Caco-2 (cell line): ENCODE data around the gene PCAT7. TPM values are rescaled to one million over a fixed set of nuclear protein-coding genes. Genes with fewer than 3 reads are reported as not detected.
A peak's percentile ranks its signal among the peaks of the same experiment; 100 is the strongest.
"Not testable (repeated sequence)": the region's sequence is repeated elsewhere in the genome, so short reads cannot be mapped to it uniquely, and the experiment has no call there.

Experiments used
- BruUV-seq: library from RNA; stranded (reverse); fragments of 400-500 nt; replicated peaks from 2 replicates; lab custom pipeline; 2021; lab: Mats Ljungman, UMichigan
- CTCF ChIA-PET: fragments of 300-600 bp; sonication (Branson Sonifier 250); formaldehyde crosslinking; loops from one replicate; lab custom pipeline; 2022; ENCODE audit warnings: antibody characterized with exemption; lab: Charles Lee
- POLR2A ChIA-PET: fragments of 300-600 bp; sonication (Branson Sonifier 250); formaldehyde crosslinking; loops from one replicate; lab custom pipeline; 2022; ENCODE audit warnings: antibody characterized with exemption; lab: Charles Lee
- DNase-seq, 2 experiments: peaks; one replicate each; pipeline versions ENCODE4 v3.0.0 to v3.0.0-alpha.2; 2020 to 2022
- H3K27me3 ChIP-seq: replicated peaks from 2 replicates; pipeline ENCODE4 v1.6.0; 2011; ENCODE audit warnings: low read length; ENCODE audit not compliant: control insufficient read depth, insufficient read depth
- H3K36me3 ChIP-seq: 2 replicates; pipeline ENCODE4 v1.5.1; 2011; ENCODE audit warnings: low read length; ENCODE audit not compliant: control insufficient read depth, insufficient read depth
- H3K4me1 ChIP-seq: fragments of 250-450 bp; sonication (Bioruptor Pico); 2 replicates; pipeline ENCODE4 v1.5.1; 2020; ENCODE audit warnings: mild to moderate bottlenecking
- H3K4me3 ChIP-seq: 2 replicates; pipeline ENCODE4 v1.5.1; 2011; ENCODE audit warnings: low read depth, mild to moderate bottlenecking, control low read depth, low read length
- H3K9me3 ChIP-seq: fragments of 250-450 bp; sonication (Bioruptor Pico); 2 replicates; pipeline ENCODE4 v1.5.1; 2020; ENCODE audit warnings: mild to moderate bottlenecking, moderate library complexity
- H3K27ac Mint-ChIP-seq: one replicate; pipeline ENCODE4 v1.8.0; 2022; ENCODE audit warnings: mixed read lengths; ENCODE audit not compliant: unreplicated experiment
- H3K27me3 Mint-ChIP-seq: one replicate; pipeline ENCODE4 v1.8.0; 2022; ENCODE audit warnings: mixed read lengths; ENCODE audit not compliant: insufficient read depth, unreplicated experiment
- H3K36me3 Mint-ChIP-seq: one replicate; pipeline ENCODE4 v1.8.0; 2022; ENCODE audit warnings: mild to moderate bottlenecking, mixed read lengths; ENCODE audit not compliant: insufficient read depth, unreplicated experiment
- H3K4me1 Mint-ChIP-seq: one replicate; pipeline ENCODE4 v1.8.0; 2022; ENCODE audit warnings: low read depth, mixed read lengths; ENCODE audit not compliant: unreplicated experiment
- H3K4me3 Mint-ChIP-seq: one replicate; pipeline ENCODE4 v1.8.0; 2022; ENCODE audit warnings: mild to moderate bottlenecking, moderate library complexity, mixed read lengths; ENCODE audit not compliant: unreplicated experiment
- H3K9me3 Mint-ChIP-seq: one replicate; pipeline ENCODE4 v1.8.0; 2022; ENCODE audit warnings: mixed read lengths; ENCODE audit not compliant: unreplicated experiment
- intact Hi-C: fragments of 100-400 bp; cut with micrococcal nuclease; formaldehyde crosslinking; loops from one replicate; pipeline ENCODE4 v1.10.0; 2022; ENCODE audit not compliant: unreplicated experiment
- total RNA-seq: library from RNA; stranded (reverse); gene quantifications from 2 replicates; pipeline ENCODE4 v1.2.3, GENCODE V29; 2022
- TF ChIP-seq, protein P1 (sequence below), 2 experiments: fragments of 200-600 bp in 1 of 2; IDR thresholded peaks; 1 replicate in 1 of 2; 2 replicates in 1 of 2; pipeline versions ENCODE4 v1.5.1 to v1.8.0; 2011 to 2022; ENCODE audit warnings: antibody characterized with exemption in 1 of 2, control low read depth in 1 of 2, inconsistent platforms in 1 of 2, low read depth in 1 of 2, low read length in 1 of 2, mild to moderate bottlenecking in 1 of 2, moderate library complexity in 1 of 2; ENCODE audit not compliant: insufficient read depth in 1 of 2, severe bottlenecking in 1 of 2, unreplicated experiment in 1 of 2

The PCAT7 gene
- total RNA-seq, 1 experiment from 2014 or later: 10.4 TPM

DNA sequence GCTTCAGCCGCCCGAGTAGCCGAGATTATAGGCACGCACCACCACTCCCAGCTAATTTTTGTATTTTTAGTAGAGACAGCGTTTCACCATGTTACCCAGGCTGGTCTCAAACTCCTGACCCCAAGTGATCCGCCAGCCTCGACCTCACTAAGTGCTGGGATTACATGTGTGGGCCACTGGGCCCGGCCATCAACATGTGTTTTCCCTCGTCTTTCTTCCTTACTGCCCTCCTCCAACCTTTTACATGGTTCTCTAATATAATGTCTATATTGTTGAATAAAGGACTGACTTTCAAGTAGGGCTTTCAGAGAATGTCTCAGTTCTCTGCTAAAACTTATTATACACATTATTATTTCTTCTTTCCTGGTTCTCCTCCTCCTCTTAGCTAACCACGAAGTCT is 21.3 kb upstream of the PCAT7 start:
- H3K27me3 ChIP-seq: no peaks in the 10 kb centered on the region
- intact Hi-C loops: no loop called here
- BruUV-seq: no TSS peak
- peak overlapping the region; percentile 16 for H3K4me3 Mint-ChIP-seq
- ChIA-PET POLR2A (interaction anchor here (1.2 kb wide), 1 partner anchor 21 kb away, joined by 5 read pairs; the partner anchor contains the start of gene PCAT7), CTCF (interaction anchor here (0.9 kb wide), 1 partner anchor 20 kb away, joined by 3 read pairs; no protein-coding TSS in a partner anchor)
- peaks cover 13% of the 10 kb centered on the region for H3K4me1 Mint-ChIP-seq
- no peaks in the 10 kb centered on the region for H3K27me3 Mint-ChIP-seq
- H3K36me3 ChIP-seq: no peaks in the 10 kb centered on the region; the same call in 1 of the 2 replicates
- H3K4me3 ChIP-seq: no peak overlapping the region
- peak overlapping the region; percentile 45 for H3K27ac Mint-ChIP-seq
- peaks cover 30% of the 10 kb centered on the region for H3K4me1 ChIP-seq
- TF ChIP-seq, protein P1, sequence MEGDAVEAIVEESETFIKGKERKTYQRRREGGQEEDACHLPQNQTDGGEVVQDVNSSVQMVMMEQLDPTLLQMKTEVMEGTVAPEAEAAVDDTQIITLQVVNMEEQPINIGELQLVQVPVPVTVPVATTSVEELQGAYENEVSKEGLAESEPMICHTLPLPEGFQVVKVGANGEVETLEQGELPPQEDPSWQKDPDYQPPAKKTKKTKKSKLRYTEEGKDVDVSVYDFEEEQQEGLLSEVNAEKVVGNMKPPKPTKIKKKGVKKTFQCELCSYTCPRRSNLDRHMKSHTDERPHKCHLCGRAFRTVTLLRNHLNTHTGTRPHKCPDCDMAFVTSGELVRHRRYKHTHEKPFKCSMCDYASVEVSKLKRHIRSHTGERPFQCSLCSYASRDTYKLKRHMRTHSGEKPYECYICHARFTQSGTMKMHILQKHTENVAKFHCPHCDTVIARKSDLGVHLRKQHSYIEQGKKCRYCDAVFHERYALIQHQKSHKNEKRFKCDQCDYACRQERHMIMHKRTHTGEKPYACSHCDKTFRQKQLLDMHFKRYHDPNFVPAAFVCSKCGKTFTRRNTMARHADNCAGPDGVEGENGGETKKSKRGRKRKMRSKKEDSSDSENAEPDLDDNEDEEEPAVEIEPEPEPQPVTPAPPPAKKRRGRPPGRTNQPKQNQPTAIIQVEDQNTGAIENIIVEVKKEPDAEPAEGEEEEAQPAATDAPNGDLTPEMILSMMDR (IDR thresholded peaks at IDR 0.05; ENCODE audit: insufficient read depth in 1 of 2, low read depth in 1 of 2, low read length in 1 of 2, severe bottlenecking in 1 of 2, unreplicated experiment in 1 of 2): no peak
- no peaks in the 10 kb centered on the region for H3K36me3 Mint-ChIP-seq
- H3K9me3 Mint-ChIP-seq: no peaks in the 10 kb centered on the region
- DNase-seq: no peak
- H3K9me3 ChIP-seq: no peaks in the 10 kb centered on the region

DNA sequence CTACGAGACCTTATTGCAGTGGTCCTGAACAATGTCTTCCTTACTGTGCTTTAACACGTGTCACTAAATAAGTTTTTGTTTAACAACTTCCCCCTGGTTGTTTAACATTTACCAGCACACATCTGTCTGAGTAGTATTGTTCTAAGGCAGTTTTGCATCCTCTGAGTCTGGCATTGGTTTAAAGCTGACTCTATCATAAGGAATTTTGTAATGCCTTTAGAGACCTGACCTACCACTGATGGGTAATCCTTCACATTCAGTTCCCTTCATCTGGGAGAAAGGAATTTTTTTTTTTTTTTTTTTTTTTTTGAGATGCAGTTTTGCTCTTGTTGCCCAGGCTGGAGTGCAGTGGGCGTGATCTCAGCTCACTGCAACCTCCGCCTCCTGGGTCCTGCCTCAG is 20.0 kb upstream of the PCAT7 start:
- no peak overlapping the region for H3K4me3 Mint-ChIP-seq
- intact Hi-C loops: no loop called here
- CTCF ChIA-PET: no interaction called here
- H3K27ac Mint-ChIP-seq: peak overlapping the region; percentile 81
- no peak overlapping the region for H3K4me3 ChIP-seq
- no peaks in the 10 kb centered on the region for H3K27me3 Mint-ChIP-seq
- peaks cover 16% of the 10 kb centered on the region for H3K4me1 Mint-ChIP-seq
- no peak for DNase-seq
- POLR2A ChIA-PET: no interaction called here
- peaks cover 30% of the 10 kb centered on the region for H3K4me1 ChIP-seq
- H3K9me3 ChIP-seq: no peaks in the 10 kb centered on the region
- BruUV-seq: no TSS peak
- no peaks in the 10 kb centered on the region for H3K9me3 Mint-ChIP-seq
- H3K36me3 Mint-ChIP-seq: no peaks in the 10 kb centered on the region
- no peaks in the 10 kb centered on the region; the same call in 1 of the 2 replicates for H3K36me3 ChIP-seq
- H3K27me3 ChIP-seq: no peaks in the 10 kb centered on the region
- TF ChIP-seq, protein P1 (IDR thresholded peaks at IDR 0.05; ENCODE audit: insufficient read depth in 1 of 2, low read depth in 1 of 2, low read length in 1 of 2, severe bottlenecking in 1 of 2, unreplicated experiment in 1 of 2): no peak

DNA sequence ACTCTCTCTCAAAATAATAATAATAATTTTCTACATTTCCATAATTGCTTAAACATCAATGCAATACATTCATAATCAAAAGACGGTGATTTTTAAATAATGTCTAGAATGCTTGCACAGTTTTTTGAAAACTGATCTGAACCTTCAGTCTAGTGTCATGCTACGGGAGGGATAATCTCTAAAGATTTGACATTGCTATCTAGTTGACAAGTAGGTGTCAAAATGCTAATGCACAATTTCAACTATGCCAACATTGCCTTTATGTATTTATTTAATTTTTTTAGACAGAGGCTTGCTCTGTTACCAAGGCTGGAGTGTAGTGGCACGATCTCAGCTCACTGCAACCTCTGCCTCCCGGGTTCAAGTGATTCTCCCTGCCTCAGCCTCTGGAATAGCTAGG is 16.0 kb upstream of the PCAT7 start:
- ChIA-PET CTCF (interaction anchor here (0.6 to 1.3 kb wide), 3 partner anchors 28 to 105 kb away, joined by 3 to 7 read pairs (median 7); no protein-coding TSS in a partner anchor), POLR2A (no interaction called here)
- no peaks in the 10 kb centered on the region for H3K27me3 ChIP-seq
- H3K9me3 ChIP-seq: no peaks in the 10 kb centered on the region
- no TSS peak for BruUV-seq
- no peak overlapping the region for H3K4me3 Mint-ChIP-seq
- TF ChIP-seq, protein P1 (IDR thresholded peaks at IDR 0.05; ENCODE audit: insufficient read depth in 1 of 2, low read depth in 1 of 2, low read length in 1 of 2, severe bottlenecking in 1 of 2, unreplicated experiment in 1 of 2): no peak
- H3K36me3 Mint-ChIP-seq: no peaks in the 10 kb centered on the region
- no peaks in the 10 kb centered on the region for H3K9me3 Mint-ChIP-seq
- H3K4me3 ChIP-seq: no peak overlapping the region
- peaks cover 14% of the 10 kb centered on the region for H3K4me1 ChIP-seq
- H3K4me1 Mint-ChIP-seq: peaks cover 23% of the 10 kb centered on the region
- H3K27ac Mint-ChIP-seq: no peak overlapping the region
- H3K27me3 Mint-ChIP-seq: no peaks in the 10 kb centered on the region
- DNase-seq: no peak
- intact Hi-C loops: no loop called here
- H3K36me3 ChIP-seq: no peaks in the 10 kb centered on the region; the same call in 1 of the 2 replicates

DNA sequence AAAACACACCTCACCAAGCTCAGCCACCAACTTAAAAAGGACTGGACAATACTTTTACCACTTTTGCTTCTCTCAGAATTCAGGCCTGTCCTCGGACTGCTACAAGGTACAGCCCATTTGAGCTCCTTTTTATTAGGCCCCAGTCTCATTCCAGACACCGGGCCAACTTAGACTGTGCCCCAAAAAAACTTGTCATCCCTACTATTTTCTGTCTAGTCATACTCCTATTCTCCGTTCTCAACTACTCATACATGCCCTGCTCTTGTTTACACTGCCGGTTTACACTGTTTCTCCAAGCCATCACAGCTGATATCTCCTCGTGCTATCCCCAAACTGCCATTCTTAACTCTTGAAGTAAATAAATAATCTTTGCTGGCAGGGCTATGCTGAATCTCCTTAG is 10.5 kb upstream of the PCAT7 start:
- H3K27me3 ChIP-seq, intact Hi-C loops, H3K4me1 ChIP-seq, H3K36me3 ChIP-seq, H3K36me3 Mint-ChIP-seq, CTCF ChIA-PET, H3K4me3 Mint-ChIP-seq, H3K9me3 ChIP-seq, H3K4me3 ChIP-seq, BruUV-seq, H3K27ac Mint-ChIP-seq, H3K9me3 Mint-ChIP-seq, POLR2A ChIA-PET, H3K27me3 Mint-ChIP-seq, DNase-seq: not testable (repeated sequence)
- peaks cover 14% of the 10 kb centered on the region for H3K4me1 Mint-ChIP-seq
